GM23338 (cell line): ENCODE data around the gene ARAP1. TPM values are rescaled to one million over a fixed set of nuclear protein-coding genes. Genes with fewer than 3 reads are reported as not detected.

ENCODE experiments used
- ATAC-seq: fragments of 200-7000 bp; cut with Tn5 transposase; 3 replicates; pipeline ENCODE4 v1.9.1; 2020
- DNase-seq: peaks from one replicate; pipeline ENCODE4 v3.0.0-alpha.2; 2015; ENCODE audit warnings: low spot score
- H2AFZ ChIP-seq: fragments of 200-600 bp; sonication (generic); 2 replicates; pipeline ENCODE4 v1.8.0; 2016; ENCODE audit warnings: antibody characterized with exemption, mild to moderate bottlenecking, moderate library complexity
- H3F3A ChIP-seq: fragments of 200-600 bp; sonication (generic); replicated peaks from 2 replicates; pipeline ENCODE4 v1.8.0; 2017; ENCODE audit warnings: antibody characterized with exemption, mixed run types, low read depth
- H3K27ac ChIP-seq: fragments of 200-600 bp; sonication (generic); 2 replicates; pipeline ENCODE4 v1.6.1; 2016; ENCODE audit warnings: low read depth
- H3K27me3 ChIP-seq: fragments of 200-600 bp; sonication (generic); 2 replicates; pipeline ENCODE4 v1.8.0; 2016; ENCODE audit warnings: mild to moderate bottlenecking, mixed run types, moderate library complexity; ENCODE audit not compliant: insufficient read depth
- H3K36me3 ChIP-seq: fragments of 200-600 bp; sonication (generic); 2 replicates; pipeline ENCODE4 v1.8.0; 2016; ENCODE audit warnings: mild to moderate bottlenecking; ENCODE audit not compliant: insufficient read depth
- H3K4me1 ChIP-seq: fragments of 200-600 bp; sonication (generic); 2 replicates; pipeline ENCODE4 v1.8.0; 2016; ENCODE audit warnings: mild to moderate bottlenecking, moderate library complexity; ENCODE audit not compliant: insufficient read depth
- H3K4me2 ChIP-seq: fragments of 200-600 bp; sonication (generic); 2 replicates; pipeline ENCODE4 v1.7.1; 2017; ENCODE audit warnings: mixed run types
- H3K4me3 ChIP-seq: fragments of 200-600 bp; sonication (generic); 2 replicates; pipeline ENCODE4 v1.6.1; 2016; ENCODE audit warnings: mixed run types
- H3K79me2 ChIP-seq: fragments of 200-600 bp; sonication (generic); replicated peaks from 2 replicates; pipeline ENCODE4 v1.8.0; 2017; ENCODE audit warnings: mild to moderate bottlenecking; ENCODE audit not compliant: insufficient read depth
- H3K9me2 ChIP-seq: fragments of 200-600 bp; sonication (generic); 2 replicates; pipeline ENCODE4 v1.8.0; 2017; ENCODE audit not compliant: insufficient read depth
- H4K20me1 ChIP-seq: fragments of 200-600 bp; sonication (generic); replicated peaks from 2 replicates; pipeline ENCODE4 v1.8.0; 2017; ENCODE audit warnings: mild to moderate bottlenecking; ENCODE audit not compliant: insufficient read depth
- H3K27ac Mint-ChIP-seq: 2 replicates; pipeline ENCODE4 v1.8.0; 2020; ENCODE audit warnings: inconsistent platforms, mild to moderate bottlenecking, moderate library complexity, mixed read lengths
- H3K27me3 Mint-ChIP-seq: 3 replicates; pipeline ENCODE4 v1.8.0; 2022; ENCODE audit warnings: low read depth, mild to moderate bottlenecking, moderate library complexity, mixed read lengths, inconsistent platforms; ENCODE audit not compliant: insufficient read depth, poor library complexity
- H3K36me3 Mint-ChIP-seq: 3 replicates; pipeline ENCODE4 v1.8.0; 2021; ENCODE audit warnings: low read depth, mild to moderate bottlenecking, inconsistent platforms, moderate library complexity, mixed read lengths
- H3K4me1 Mint-ChIP-seq: 3 replicates; pipeline ENCODE4 v1.8.0; 2020; ENCODE audit warnings: mild to moderate bottlenecking, inconsistent platforms, mixed read lengths
- H3K4me3 Mint-ChIP-seq: 3 replicates; pipeline ENCODE4 v1.8.0; 2021; ENCODE audit warnings: moderate library complexity, mild to moderate bottlenecking, inconsistent platforms, mixed read lengths
- H3K9me3 Mint-ChIP-seq: 3 replicates; pipeline ENCODE4 v1.8.0; 2020; ENCODE audit warnings: moderate library complexity, mild to moderate bottlenecking, inconsistent platforms, mixed read lengths
- CREB1 ChIP-seq: fragments of 250-450 bp; sonication (Bioruptor Pico); IDR thresholded peaks from 2 replicates; pipeline ENCODE4 v1.5.0; 2020; ENCODE audit warnings: low read depth, mild to moderate bottlenecking, moderate library complexity
- EZH2 ChIP-seq: fragments of 200-600 bp; sonication (generic); IDR thresholded peaks from one replicate; pipeline ENCODE4 v1.8.0; 2017; ENCODE audit warnings: antibody characterized with exemption, mild to moderate bottlenecking, low read depth; ENCODE audit not compliant: unreplicated experiment
- EZH2phosphoT487 ChIP-seq: fragments of 200-600 bp; sonication (generic); IDR thresholded peaks from one replicate; pipeline ENCODE4 v1.8.1; 2018; ENCODE audit warnings: antibody characterized with exemption; ENCODE audit not compliant: unreplicated experiment
- JUNB ChIP-seq: IDR thresholded peaks from one replicate; pipeline ENCODE4 v1.6.1; 2016; ENCODE audit warnings: antibody characterized with exemption; ENCODE audit not compliant: unreplicated experiment
- NANOG ChIP-seq: IDR thresholded peaks from 2 replicates; pipeline ENCODE4 v1.6.1; 2016; ENCODE audit warnings: antibody characterized with exemption, borderline replicate concordance
- POLR2AphosphoS5 ChIP-seq: IDR thresholded peaks from 2 replicates; pipeline ENCODE4 v1.6.1; 2016; ENCODE audit warnings: antibody characterized with exemption, low read depth
- STAT1 ChIP-seq: IDR thresholded peaks from one replicate; pipeline ENCODE4 v1.6.1; 2016; ENCODE audit warnings: antibody characterized with exemption; ENCODE audit not compliant: unreplicated experiment
- ZNF114 ChIP-seq: fragments of 250-450 bp; sonication (Bioruptor Pico); IDR thresholded peaks from 2 replicates; pipeline ENCODE4 v1.5.0; 2020; ENCODE audit warnings: mild to moderate bottlenecking, moderate library complexity
- ZNF331 ChIP-seq: fragments of 250-450 bp; sonication (Bioruptor Pico); IDR thresholded peaks from 2 replicates; pipeline ENCODE4 v1.5.0; 2020; ENCODE audit warnings: low read depth, mild to moderate bottlenecking, moderate library complexity
- polyA plus RNA-seq: library from polyadenylated mRNA; unstranded; fragments of >200 nt; fragmentation: Nextera tagmentation; extraction: Ambion mirVana; gene quantifications from 2 replicates; pipeline ENCODE4 v1.2.1, GENCODE V29; 2016
- total RNA-seq: library from RNA; depleted of rRNA; stranded (reverse); fragments of >200 nt; shearing (Covaris generic); gene quantifications from 2 replicates; pipeline ENCODE4 v1.2.3, GENCODE V29; 2014
- TF ChIP-seq, protein P1 (sequence below): IDR thresholded peaks from one replicate; pipeline ENCODE4 v1.6.1; 2018; ENCODE audit warnings: antibody characterized with exemption; ENCODE audit not compliant: unreplicated experiment
- TF ChIP-seq, protein P2 (sequence below), 2 experiments: fragments of 200-600 bp in 1 of 2; sonication (generic) in 1 of 2; conservative IDR thresholded peaks; 2 replicates each; pipeline versions ENCODE4 v1.5.1 to v1.6.1; 2016 to 2017; ENCODE audit warnings: antibody characterized with exemption in 2 of 2, low read depth in 2 of 2, mild to moderate bottlenecking in 2 of 2, moderate library complexity in 1 of 2
- TF ChIP-seq, protein P3 (sequence below): IDR thresholded peaks from 2 replicates; pipeline ENCODE4 v1.6.1; 2016; ENCODE audit warnings: antibody characterized with exemption

Gene ARAP1
- total and polyA plus RNA-seq, 2 experiments from 2014 or later = 24.5 to 116 TPM

DNA sequence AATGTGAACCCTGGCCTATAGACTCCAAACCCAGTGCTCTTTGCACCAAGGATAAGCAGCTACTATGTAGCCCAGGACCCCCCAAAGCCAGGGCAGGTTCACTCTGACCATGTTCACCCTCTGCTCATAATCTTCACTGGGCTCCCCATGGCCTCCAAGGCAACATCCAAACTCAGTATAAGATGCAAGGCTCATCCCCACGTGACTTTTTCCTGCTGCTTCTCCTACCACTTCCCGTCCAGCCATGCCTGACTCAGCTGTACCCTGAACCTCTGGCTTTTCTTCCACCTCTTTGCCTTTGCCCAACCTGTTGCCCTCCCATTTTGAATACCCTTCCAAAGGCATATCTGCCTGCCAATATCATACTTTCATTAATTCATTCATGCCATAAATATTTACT, 105.7 kb downstream of the ARAP1 start (continued):
- TF ChIP-seq, protein P1, sequence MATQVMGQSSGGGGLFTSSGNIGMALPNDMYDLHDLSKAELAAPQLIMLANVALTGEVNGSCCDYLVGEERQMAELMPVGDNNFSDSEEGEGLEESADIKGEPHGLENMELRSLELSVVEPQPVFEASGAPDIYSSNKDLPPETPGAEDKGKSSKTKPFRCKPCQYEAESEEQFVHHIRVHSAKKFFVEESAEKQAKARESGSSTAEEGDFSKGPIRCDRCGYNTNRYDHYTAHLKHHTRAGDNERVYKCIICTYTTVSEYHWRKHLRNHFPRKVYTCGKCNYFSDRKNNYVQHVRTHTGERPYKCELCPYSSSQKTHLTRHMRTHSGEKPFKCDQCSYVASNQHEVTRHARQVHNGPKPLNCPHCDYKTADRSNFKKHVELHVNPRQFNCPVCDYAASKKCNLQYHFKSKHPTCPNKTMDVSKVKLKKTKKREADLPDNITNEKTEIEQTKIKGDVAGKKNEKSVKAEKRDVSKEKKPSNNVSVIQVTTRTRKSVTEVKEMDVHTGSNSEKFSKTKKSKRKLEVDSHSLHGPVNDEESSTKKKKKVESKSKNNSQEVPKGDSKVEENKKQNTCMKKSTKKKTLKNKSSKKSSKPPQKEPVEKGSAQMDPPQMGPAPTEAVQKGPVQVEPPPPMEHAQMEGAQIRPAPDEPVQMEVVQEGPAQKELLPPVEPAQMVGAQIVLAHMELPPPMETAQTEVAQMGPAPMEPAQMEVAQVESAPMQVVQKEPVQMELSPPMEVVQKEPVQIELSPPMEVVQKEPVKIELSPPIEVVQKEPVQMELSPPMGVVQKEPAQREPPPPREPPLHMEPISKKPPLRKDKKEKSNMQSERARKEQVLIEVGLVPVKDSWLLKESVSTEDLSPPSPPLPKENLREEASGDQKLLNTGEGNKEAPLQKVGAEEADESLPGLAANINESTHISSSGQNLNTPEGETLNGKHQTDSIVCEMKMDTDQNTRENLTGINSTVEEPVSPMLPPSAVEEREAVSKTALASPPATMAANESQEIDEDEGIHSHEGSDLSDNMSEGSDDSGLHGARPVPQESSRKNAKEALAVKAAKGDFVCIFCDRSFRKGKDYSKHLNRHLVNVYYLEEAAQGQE = no peak
- TF ChIP-seq ZNF331 (CRISPR knock-in tag) = no peak
- no peak for TF ChIP-seq STAT1
- TF ChIP-seq JUNB = no peak
- no peak for TF ChIP-seq ZNF114 (CRISPR knock-in tag)
- TF ChIP-seq EZH2phosphoT487 = no peak
- TF ChIP-seq, protein P2, sequence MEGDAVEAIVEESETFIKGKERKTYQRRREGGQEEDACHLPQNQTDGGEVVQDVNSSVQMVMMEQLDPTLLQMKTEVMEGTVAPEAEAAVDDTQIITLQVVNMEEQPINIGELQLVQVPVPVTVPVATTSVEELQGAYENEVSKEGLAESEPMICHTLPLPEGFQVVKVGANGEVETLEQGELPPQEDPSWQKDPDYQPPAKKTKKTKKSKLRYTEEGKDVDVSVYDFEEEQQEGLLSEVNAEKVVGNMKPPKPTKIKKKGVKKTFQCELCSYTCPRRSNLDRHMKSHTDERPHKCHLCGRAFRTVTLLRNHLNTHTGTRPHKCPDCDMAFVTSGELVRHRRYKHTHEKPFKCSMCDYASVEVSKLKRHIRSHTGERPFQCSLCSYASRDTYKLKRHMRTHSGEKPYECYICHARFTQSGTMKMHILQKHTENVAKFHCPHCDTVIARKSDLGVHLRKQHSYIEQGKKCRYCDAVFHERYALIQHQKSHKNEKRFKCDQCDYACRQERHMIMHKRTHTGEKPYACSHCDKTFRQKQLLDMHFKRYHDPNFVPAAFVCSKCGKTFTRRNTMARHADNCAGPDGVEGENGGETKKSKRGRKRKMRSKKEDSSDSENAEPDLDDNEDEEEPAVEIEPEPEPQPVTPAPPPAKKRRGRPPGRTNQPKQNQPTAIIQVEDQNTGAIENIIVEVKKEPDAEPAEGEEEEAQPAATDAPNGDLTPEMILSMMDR (conservative IDR thresholded peaks at IDR 0.05; ENCODE audit: low read depth in 2 of 2) = no peak
- no peak for TF ChIP-seq EZH2
- no peak for TF ChIP-seq POLR2AphosphoS5
- TF ChIP-seq, protein P3, sequence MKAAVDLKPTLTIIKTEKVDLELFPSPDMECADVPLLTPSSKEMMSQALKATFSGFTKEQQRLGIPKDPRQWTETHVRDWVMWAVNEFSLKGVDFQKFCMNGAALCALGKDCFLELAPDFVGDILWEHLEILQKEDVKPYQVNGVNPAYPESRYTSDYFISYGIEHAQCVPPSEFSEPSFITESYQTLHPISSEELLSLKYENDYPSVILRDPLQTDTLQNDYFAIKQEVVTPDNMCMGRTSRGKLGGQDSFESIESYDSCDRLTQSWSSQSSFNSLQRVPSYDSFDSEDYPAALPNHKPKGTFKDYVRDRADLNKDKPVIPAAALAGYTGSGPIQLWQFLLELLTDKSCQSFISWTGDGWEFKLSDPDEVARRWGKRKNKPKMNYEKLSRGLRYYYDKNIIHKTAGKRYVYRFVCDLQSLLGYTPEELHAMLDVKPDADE = no peak
- TF ChIP-seq CREB1 (CRISPR knock-in tag) = no peak

DNA sequence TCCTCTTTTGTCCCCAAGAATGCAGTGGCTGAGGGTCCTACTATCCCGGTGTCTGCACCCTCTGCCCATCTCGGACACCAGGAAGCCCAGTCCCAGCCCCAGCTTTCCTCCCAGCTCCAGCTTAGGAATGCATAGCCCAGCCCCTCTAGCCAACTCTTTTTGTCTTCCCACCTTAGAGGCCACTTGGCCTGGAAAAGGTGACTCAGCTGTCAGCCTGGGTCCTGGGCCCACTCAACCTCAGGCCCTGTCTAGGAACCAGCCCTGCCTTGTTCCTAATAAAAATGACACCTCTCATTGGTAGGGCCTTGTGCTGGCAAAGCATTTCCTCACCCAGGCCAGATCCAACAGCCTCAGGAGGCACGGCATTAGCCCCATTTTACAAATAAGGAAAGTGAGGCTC, 106.2 kb downstream of the ARAP1 start:
- Histone ChIP-seq H3K36me3 (no peaks in the 10 kb centered on the region), H3F3A (no peaks in the 10 kb centered on the region), H3K27me3 (peaks cover 22% of the 10 kb centered on the region), H2AFZ (no peak overlapping the region), H3K9me2 (no peaks in the 10 kb centered on the region), H3K4me1 (no peaks in the 10 kb centered on the region; the same call in 1 of the 2 replicates), H3K4me2 (no peak overlapping the region), H3K4me3 (no peak overlapping the region), H4K20me1 (no peaks in the 10 kb centered on the region; the same call in 1 of the 2 replicates), H3K79me2 (no peaks in the 10 kb centered on the region), H3K27ac (no peak overlapping the region)
- DNase-seq (no peak), ATAC-seq (no peak)
- Mint-ChIP-seq H3K4me1 (no peaks in the 10 kb centered on the region), H3K27ac (no peak overlapping the region), H3K27me3 (peaks cover 19% of the 10 kb centered on the region), H3K4me3 (no peak overlapping the region), H3K36me3 (no peaks in the 10 kb centered on the region), H3K9me3 (no peaks in the 10 kb centered on the region)
- no peak for TF ChIP-seq POLR2AphosphoS5
- no peak for TF ChIP-seq NANOG
- TF ChIP-seq EZH2 = no peak
- TF ChIP-seq, protein P1 = no peak
- TF ChIP-seq STAT1 = no peak
- no peak for TF ChIP-seq JUNB
